CD4-positive, CD25-positive, alpha-beta regulatory T cell (primary cell): ENCODE data around the gene VAT1. TPM values are rescaled to one million over a fixed set of nuclear protein-coding genes. Genes with fewer than 3 reads are reported as not detected.
A peak's percentile ranks its signal among the peaks of the same experiment; 100 is the strongest.

Experiments
- ATAC-seq, 2 donors: fragments of 150-1000 bp; cut with Tn5 transposase; one replicate each; pipeline ENCODE4 v1.10.0; 2021; ENCODE audit warnings: low read depth in 2 of 2, moderate number of reproducible peaks in 2 of 2, moderate library complexity in 1 of 2
- DNase-seq, 3 donors: peaks; one replicate each; pipeline versions ENCODE4 v3.0.0 to v3.0.0-alpha.2; 2012 to 2022; ENCODE audit warnings: mixed read lengths in 1 of 3
- H3K27ac ChIP-seq: one replicate; pipeline ENCODE4 v1.7.0; 2013; ENCODE audit warnings: mild to moderate bottlenecking, low read length; ENCODE audit not compliant: insufficient read depth, poor library complexity, severe bottlenecking
- H3K27me3 ChIP-seq: one replicate; pipeline ENCODE4 v1.7.0; 2013; ENCODE audit warnings: low read length; ENCODE audit not compliant: control insufficient read depth, insufficient read depth
- H3K36me3 ChIP-seq: one replicate; pipeline ENCODE4 v1.7.0; 2013; ENCODE audit warnings: mild to moderate bottlenecking, low read length, moderate library complexity; ENCODE audit not compliant: control insufficient read depth, insufficient read depth
- H3K4me1 ChIP-seq: 2 replicates; pipeline ENCODE4 v1.7.0; 2013; ENCODE audit warnings: mild to moderate bottlenecking, low read length; ENCODE audit not compliant: insufficient read depth, control insufficient read depth, poor library complexity, severe bottlenecking
- H3K4me3 ChIP-seq: one replicate; pipeline ENCODE4 v1.7.0; 2013; ENCODE audit warnings: low read depth, mild to moderate bottlenecking, low read length, moderate library complexity
- H3K9me3 ChIP-seq, 2 experiments: 1 replicate in 1 of 2; 2 replicates in 1 of 2; pipeline ENCODE4 v1.7.0; 2013; ENCODE audit warnings: low read length in 2 of 2, mild to moderate bottlenecking in 1 of 2, moderate library complexity in 1 of 2; ENCODE audit not compliant: control insufficient read depth in 2 of 2
- H3K27ac Mint-ChIP-seq, 3 donors: one replicate each; pipeline ENCODE4 v1.8.0; 2020 to 2022; ENCODE audit warnings: mild to moderate bottlenecking in 3 of 3, mixed read lengths in 3 of 3, moderate library complexity in 2 of 3
- H3K27me3 Mint-ChIP-seq: one replicate; pipeline ENCODE4 v1.8.0; 2022; ENCODE audit warnings: mild to moderate bottlenecking, mixed read lengths
- H3K36me3 Mint-ChIP-seq: one replicate; pipeline ENCODE4 v1.8.0; 2020; ENCODE audit warnings: mixed read lengths
- H3K4me1 Mint-ChIP-seq, 4 donors: one replicate each; pipeline ENCODE4 v1.8.0; 2020 to 2022; ENCODE audit warnings: mixed read lengths in 4 of 4, mild to moderate bottlenecking in 1 of 4
- H3K4me3 Mint-ChIP-seq, 4 donors: one replicate each; pipeline ENCODE4 v1.8.0; 2020 to 2022; ENCODE audit warnings: mild to moderate bottlenecking in 4 of 4, mixed read lengths in 4 of 4, moderate library complexity in 3 of 4
- H3K9me3 Mint-ChIP-seq, 7 donors: one replicate each; pipeline ENCODE4 v1.8.0; 2020 to 2022; ENCODE audit warnings: mixed read lengths in 7 of 7, mild to moderate bottlenecking in 3 of 7, moderate library complexity in 2 of 7
- polyA plus RNA-seq, 4 donors: library from polyadenylated mRNA; unstranded; fragments of 300-500 nt; fragmentation: Illumina TruSeq; gene quantifications; one replicate each; pipeline ENCODE4 v1.2.3, GENCODE V29; 2021
- total RNA-seq: library from RNA; stranded (reverse); gene quantifications from one replicate; pipeline ENCODE4 v1.2.3, GENCODE V29; 2022

Gene VAT1
- total and polyA plus RNA-seq, 5 donors from 2014 or later = 21.9 to 51.4 (median 46.8) TPM

GRCh38 chr17:43025766-43026537 is 3.8 kb upstream of the VAT1 start:
- peak overlapping the region in 1 of 3 donors; percentile 73 for H3K27ac Mint-ChIP-seq
- Histone ChIP-seq H3K36me3 (no peaks in the 10 kb centered on the region), H3K4me1 (peaks cover 23% of the 10 kb centered on the region), H3K27ac (no peak overlapping the region), H3K9me3 (no peaks in the 10 kb centered on the region), H3K4me3 (no peak overlapping the region), H3K27me3 (no peaks in the 10 kb centered on the region)
- H3K36me3 Mint-ChIP-seq = no peaks in the 10 kb centered on the region
- H3K27me3 Mint-ChIP-seq = no peaks in the 10 kb centered on the region
- ATAC-seq (no peak), DNase-seq (no peak)
- H3K9me3 Mint-ChIP-seq = no peaks in the 10 kb centered on the region
- peaks cover 0 to 19% (median 9%) of the 10 kb centered on the region in 4 donors for H3K4me1 Mint-ChIP-seq
- peak overlapping the region; percentile 66 to 84 (median 74) for H3K4me3 Mint-ChIP-seq

- ATAC-seq (no peak), DNase-seq (no peak)
- Mint-ChIP-seq H3K27me3 (no peaks in the 10 kb centered on the region), H3K36me3 (no peaks in the 10 kb centered on the region), H3K4me1 (peaks cover 0 to 25% (median 6%) of the 10 kb centered on the region in 4 donors), H3K9me3 (peaks cover 0 to 1% (median 0%) of the 10 kb centered on the region in 7 donors), H3K27ac (peak overlapping the region in 2 of 3 donors; percentile 62 to 93), H3K4me3 (peak overlapping the region; percentile 64 to 88 (median 82))
- peaks cover 23% of the 10 kb centered on the region for H3K4me1 ChIP-seq
- no peaks in the 10 kb centered on the region for H3K36me3 ChIP-seq
- no peaks in the 10 kb centered on the region for H3K9me3 ChIP-seq
- H3K27ac ChIP-seq = no peak overlapping the region
- no peaks in the 10 kb centered on the region for H3K27me3 ChIP-seq
- no peak overlapping the region for H3K4me3 ChIP-seq
These were observed 3.1 kb upstream of the VAT1 start for GRCh38 chr17:43025290-43025657.

- H3K27me3 Mint-ChIP-seq = no peaks in the 10 kb centered on the region
- peak within 1 kb of the TSS; percentile 76 to 95 (median 93) for H3K27ac Mint-ChIP-seq
- H3K9me3 Mint-ChIP-seq = peaks cover 0 to 1% (median 0%) of the 10 kb centered on the region in 7 donors
- peaks cover 0 to 31% (median 7%) of the 10 kb centered on the region in 4 donors for H3K4me1 Mint-ChIP-seq
- H3K4me1 ChIP-seq = peaks cover 23% of the 10 kb centered on the region
- ATAC-seq (peak; percentile 55 to 64), DNase-seq (peak; percentile 70 to 81 (median 75))
- peak within 1 kb of the TSS; percentile 51 for H3K27ac ChIP-seq
- H3K4me3 Mint-ChIP-seq = peak within 1 kb of the TSS; percentile 84 to 98 (median 92)
- peak within 1 kb of the TSS; percentile 70 for H3K4me3 ChIP-seq
- H3K27me3 ChIP-seq = no peaks in the 10 kb centered on the region
- no peaks in the 10 kb centered on the region for H3K9me3 ChIP-seq
- H3K36me3 ChIP-seq = no peaks in the 10 kb centered on the region
- H3K36me3 Mint-ChIP-seq = no peaks in the 10 kb centered on the region
These were observed 2.5 kb upstream of the VAT1 start, which contains the start of gene RND2 for GRCh38 chr17:43024407-43025289. Gene RND2, plus strand, starts transcription at chr17:43025231. Its CDS starts 117 bp downstream, at chr17:43025348.

GRCh38 chr17:43020789-43021740 is 1.1 kb downstream of the VAT1 start:
- peaks cover 0 to 1% (median 0%) of the 10 kb centered on the region in 7 donors for H3K9me3 Mint-ChIP-seq
- H3K36me3 Mint-ChIP-seq = no peaks in the 10 kb centered on the region
- peak overlapping the region; percentile 71 to 92 (median 88) for H3K27ac Mint-ChIP-seq
- peaks cover 23% of the 10 kb centered on the region for H3K4me1 ChIP-seq
- peaks cover 6 to 47% (median 12%) of the 10 kb centered on the region in 4 donors for H3K4me1 Mint-ChIP-seq
- H3K36me3 ChIP-seq = no peaks in the 10 kb centered on the region
- no peaks in the 10 kb centered on the region for H3K9me3 ChIP-seq
- no peak for ATAC-seq
- H3K4me3 Mint-ChIP-seq = peak overlapping the region; percentile 90 to 94 (median 92)
- DNase-seq = no peak
- H3K27ac ChIP-seq = peak overlapping the region; percentile 23
- no peak overlapping the region for H3K4me3 ChIP-seq
- no peaks in the 10 kb centered on the region for H3K27me3 Mint-ChIP-seq
- H3K27me3 ChIP-seq = no peaks in the 10 kb centered on the region

- H3K4me1 Mint-ChIP-seq = peaks cover 6 to 46% (median 12%) of the 10 kb centered on the region in 4 donors
- no peak for DNase-seq
- peaks cover 19% of the 10 kb centered on the region for H3K4me1 ChIP-seq
These were observed 2.1 kb downstream of the VAT1 start for GRCh38 chr17:43020030-43020621.

GRCh38 chr17:43019418-43019817 is 2.8 kb downstream of the VAT1 start:
- H3K27ac ChIP-seq = no peak overlapping the region
- peak overlapping the region; percentile 65 to 94 (median 82) for H3K4me3 Mint-ChIP-seq
- peaks cover 4 to 44% (median 10%) of the 10 kb centered on the region in 4 donors for H3K4me1 Mint-ChIP-seq
- H3K4me3 ChIP-seq = no peak overlapping the region
- peaks cover 13% of the 10 kb centered on the region for H3K4me1 ChIP-seq
- H3K27me3 Mint-ChIP-seq = no peaks in the 10 kb centered on the region
- H3K36me3 ChIP-seq = peaks cover 5% of the 10 kb centered on the region
- no peak for DNase-seq
- no peaks in the 10 kb centered on the region for H3K9me3 ChIP-seq
- H3K27ac Mint-ChIP-seq = peak overlapping the region; percentile 26 to 86 (median 67)
- H3K9me3 Mint-ChIP-seq = peaks cover 0 to 1% (median 0%) of the 10 kb centered on the region in 7 donors
- no peak for ATAC-seq
- no peaks in the 10 kb centered on the region for H3K27me3 ChIP-seq
- peaks cover 7% of the 10 kb centered on the region for H3K36me3 Mint-ChIP-seq

More at GRCh38 chr17:43020030-43020621, 2.1 kb downstream of the VAT1 start:
- no peaks in the 10 kb centered on the region for H3K27me3 Mint-ChIP-seq
- H3K27ac ChIP-seq = no peak overlapping the region
- peaks cover under 1% of the 10 kb centered on the region for H3K36me3 Mint-ChIP-seq
- H3K36me3 ChIP-seq = no peaks in the 10 kb centered on the region
- no peak for ATAC-seq
- no peak overlapping the region for H3K4me3 ChIP-seq
- peak overlapping the region; percentile 52 to 94 (median 92) for H3K4me3 Mint-ChIP-seq
- peak overlapping the region; percentile 26 to 69 (median 67) for H3K27ac Mint-ChIP-seq
- H3K27me3 ChIP-seq = no peaks in the 10 kb centered on the region
- H3K9me3 Mint-ChIP-seq = peaks cover 0 to 1% (median 0%) of the 10 kb centered on the region in 7 donors
- H3K9me3 ChIP-seq = no peaks in the 10 kb centered on the region
